ENCODE results near the gene GRK7.

The GRK7 gene

DNA sequence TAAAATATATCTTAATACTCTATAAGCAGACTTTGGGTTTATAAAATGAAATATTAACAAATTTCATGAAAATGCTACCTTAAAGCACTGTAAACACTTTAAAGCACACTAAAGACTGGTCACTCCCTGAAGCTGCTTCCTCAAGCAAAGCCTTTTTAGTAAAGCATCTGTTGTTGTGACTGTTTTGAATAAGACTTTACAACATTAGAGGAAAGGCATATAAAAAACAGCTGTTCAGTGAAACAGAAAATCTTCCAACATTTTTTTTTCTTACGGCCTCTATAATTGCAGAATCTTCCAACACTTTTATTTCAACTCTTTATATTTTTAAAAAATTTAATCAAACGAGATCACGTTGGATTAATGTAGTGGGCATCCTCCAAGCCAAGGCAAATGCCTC is 48.1 kb downstream of the GRK7 start:
- H4K20me1 ChIP-seq (ENCODE audit: insufficient read depth, low read length, poor library complexity, severe bottlenecking) = no peaks in the 10 kb centered on the region
- H3F3A ChIP-seq (ENCODE audit: low read depth) = no peaks in the 10 kb centered on the region
- H3K4me2 ChIP-seq (ENCODE audit: low read depth, low read length, poor library complexity, severe bottlenecking) = no peak overlapping the region
- no peak for TF ChIP-seq EZH2phosphoT487 (IDR thresholded peaks at IDR 0.05; ENCODE audit: borderline replicate concordance)
- TF ChIP-seq CTCF (conservative IDR thresholded peaks at IDR 0.05; ENCODE audit: low read length) = no peak
- no peak overlapping the region for H3K9ac ChIP-seq (ENCODE audit: low read depth, low read length, poor library complexity, severe bottlenecking)
- no peaks in the 10 kb centered on the region for H3K9me2 ChIP-seq (replicated peaks; ENCODE audit: low read depth, low read length)
- peaks cover 8% of the 10 kb centered on the region for H3K4me1 ChIP-seq (ENCODE audit: insufficient read depth, low read length, poor library complexity, severe bottlenecking)
- no peaks in the 10 kb centered on the region for H3K27me3 ChIP-seq (ENCODE audit: insufficient read depth, low read length, poor library complexity, severe bottlenecking)
- no peaks in the 10 kb centered on the region for H3K36me3 ChIP-seq (ENCODE audit: insufficient read depth, low read length)
- peaks cover 2% of the 10 kb centered on the region; the same call in 1 of the 2 replicates for H3K9me3 ChIP-seq (ENCODE audit: insufficient read depth, low read depth, low read length)
- no peaks in the 10 kb centered on the region for H3K79me2 ChIP-seq (ENCODE audit: insufficient read depth, low read length)
- H2AFZ ChIP-seq (ENCODE audit: low read length) = no peak overlapping the region
- no peak overlapping the region for H3K4me3 ChIP-seq (ENCODE audit: low read length, poor library complexity, severe bottlenecking)

DNA sequence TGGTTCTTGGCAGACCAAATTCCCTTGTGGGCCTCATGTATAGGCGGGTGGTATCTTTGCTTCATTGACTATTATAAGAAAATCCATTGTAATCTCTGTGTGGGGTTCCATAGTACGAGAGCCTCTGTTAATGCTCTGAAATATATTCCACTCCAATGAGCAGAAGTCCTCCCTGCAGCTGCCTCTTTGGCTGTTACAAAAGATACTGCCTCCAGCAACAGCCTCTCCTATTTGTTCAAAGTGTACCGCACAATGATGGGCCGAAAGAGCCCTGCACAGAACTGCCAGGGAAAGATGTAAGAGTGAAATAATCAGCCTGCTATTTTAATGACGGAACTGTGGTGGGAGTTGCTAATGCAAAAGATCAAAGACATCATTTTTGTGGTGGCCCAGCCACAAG is 48.9 kb downstream of the GRK7 start:
- no peaks in the 10 kb centered on the region for H3K27me3 ChIP-seq (ENCODE audit: insufficient read depth, low read length, poor library complexity, severe bottlenecking)
- no peaks in the 10 kb centered on the region for H3F3A ChIP-seq (ENCODE audit: low read depth)
- H3K4me1 ChIP-seq (ENCODE audit: insufficient read depth, low read length, poor library complexity, severe bottlenecking) = peaks cover 8% of the 10 kb centered on the region
- H3K9me3 ChIP-seq (ENCODE audit: insufficient read depth, low read depth, low read length) = peaks cover 2% of the 10 kb centered on the region; the same call in 1 of the 2 replicates
- no peak overlapping the region for H3K4me2 ChIP-seq (ENCODE audit: low read depth, low read length, poor library complexity, severe bottlenecking)
- TF ChIP-seq CTCF (conservative IDR thresholded peaks at IDR 0.05; ENCODE audit: low read length) (no peak), EZH2phosphoT487 (IDR thresholded peaks at IDR 0.05; ENCODE audit: borderline replicate concordance) (no peak)
- H4K20me1 ChIP-seq (ENCODE audit: insufficient read depth, low read length, poor library complexity, severe bottlenecking) = no peaks in the 10 kb centered on the region
- no peak overlapping the region for H3K4me3 ChIP-seq (ENCODE audit: low read length, poor library complexity, severe bottlenecking)
- H3K79me2 ChIP-seq (ENCODE audit: insufficient read depth, low read length) = no peaks in the 10 kb centered on the region
- no peaks in the 10 kb centered on the region for H3K9me2 ChIP-seq (replicated peaks; ENCODE audit: low read depth, low read length)
- H3K36me3 ChIP-seq (ENCODE audit: insufficient read depth, low read length) = no peaks in the 10 kb centered on the region
- H2AFZ ChIP-seq (ENCODE audit: low read length) = no peak overlapping the region
- no peak overlapping the region for H3K9ac ChIP-seq (ENCODE audit: low read depth, low read length, poor library complexity, severe bottlenecking)

DNA sequence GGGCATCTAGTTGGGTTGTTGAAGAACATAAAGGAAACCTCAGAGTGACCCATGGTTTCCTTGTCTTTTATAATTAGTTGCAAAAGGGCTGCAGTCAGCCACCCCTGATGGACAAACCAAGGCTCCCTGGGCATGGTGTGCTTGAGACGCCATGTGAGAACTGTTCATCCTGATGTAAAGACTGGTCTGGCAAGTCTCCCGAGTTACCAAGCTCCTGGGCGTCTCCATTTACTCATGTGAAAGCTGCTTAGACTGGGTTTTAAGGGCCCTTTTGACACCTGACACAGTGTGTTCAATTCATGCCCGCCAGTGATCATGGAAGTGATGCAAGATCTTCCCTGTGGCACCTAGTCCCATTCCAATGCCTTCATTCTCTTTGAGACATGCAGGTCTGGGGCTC is 49.4 kb downstream of the GRK7 start:
- no peak overlapping the region for H3K9ac ChIP-seq (ENCODE audit: low read depth, low read length, poor library complexity, severe bottlenecking)
- no peaks in the 10 kb centered on the region for H3K36me3 ChIP-seq (ENCODE audit: insufficient read depth, low read length)
- no peak overlapping the region for H2AFZ ChIP-seq (ENCODE audit: low read length)
- no peaks in the 10 kb centered on the region for H3K9me2 ChIP-seq (replicated peaks; ENCODE audit: low read depth, low read length)
- H3K79me2 ChIP-seq (ENCODE audit: insufficient read depth, low read length) = no peaks in the 10 kb centered on the region
- peaks cover 8% of the 10 kb centered on the region for H3K4me1 ChIP-seq (ENCODE audit: insufficient read depth, low read length, poor library complexity, severe bottlenecking)
- H3K4me2 ChIP-seq (ENCODE audit: low read depth, low read length, poor library complexity, severe bottlenecking) = no peak overlapping the region
- peaks cover 2% of the 10 kb centered on the region; the same call in 1 of the 2 replicates for H3K9me3 ChIP-seq (ENCODE audit: insufficient read depth, low read depth, low read length)
- no peaks in the 10 kb centered on the region for H4K20me1 ChIP-seq (ENCODE audit: insufficient read depth, low read length, poor library complexity, severe bottlenecking)
- TF ChIP-seq CTCF (conservative IDR thresholded peaks at IDR 0.05; ENCODE audit: low read length) (no peak), EZH2phosphoT487 (IDR thresholded peaks at IDR 0.05; ENCODE audit: borderline replicate concordance) (no peak)
- no peaks in the 10 kb centered on the region for H3F3A ChIP-seq (ENCODE audit: low read depth)
- no peaks in the 10 kb centered on the region for H3K27me3 ChIP-seq (ENCODE audit: insufficient read depth, low read length, poor library complexity, severe bottlenecking)
- no peak overlapping the region for H3K4me3 ChIP-seq (ENCODE audit: low read length, poor library complexity, severe bottlenecking)
